Activated CD4-positive, alpha-beta T cell treated with anti-CD3 and anti-CD28 coated beads, Interleukin-2, amount 50 U/mL, for 1 hour (primary cell): ENCODE data around the gene ZBBX.
"Not testable (repeated sequence)": the region's sequence is repeated elsewhere in the genome, so short reads cannot be mapped to it uniquely, and the experiment has no call there.

Source experiments
- DNase-seq: peaks from one replicate; pipeline ENCODE4 v3.0.0-alpha.2; 2020

ZBBX gene

GRCh38 chr3:167380004-167380689, at the start of gene ZBBX:
ZBBX (minus strand) TSS chr3:167380297; CDS start chr3:167372901, 7,396 bp downstream.
- peak; percentile 82 for DNase-seq

- not testable (repeated sequence) for DNase-seq
Observed at GRCh38 chr3:167426962-167427361, 46.9 kb upstream of the ZBBX start.

GRCh38 chr3:167422396-167422795, 42.3 kb upstream of the ZBBX start:
- not testable (repeated sequence) for DNase-seq

- DNase-seq: no peak
Observed at GRCh38 chr3:167409611-167410010, 29.5 kb upstream of the ZBBX start.

GRCh38 chr3:167406876-167407492, 26.9 kb upstream of the ZBBX start:
- DNase-seq: no peak

GRCh38 chr3:167397826-167398225, 17.7 kb upstream of the ZBBX start:
- DNase-seq: no peak

- no peak for DNase-seq
Observed at GRCh38 chr3:167396075-167396474, 16.0 kb upstream of the ZBBX start.

GRCh38 chr3:167394003-167394402, 13.9 kb upstream of the ZBBX start:
- DNase-seq: no peak

GRCh38 chr3:167382155-167382554, 2.1 kb upstream of the ZBBX start:
- no peak for DNase-seq

GRCh38 chr3:167375478-167375877, 4.6 kb downstream of the ZBBX start:
- DNase-seq: no peak

GRCh38 chr3:167372138-167372537, 8.0 kb downstream of the ZBBX start:
- no peak for DNase-seq

- no peak for DNase-seq
Observed at GRCh38 chr3:167361948-167362347, 18.1 kb downstream of the ZBBX start.

GRCh38 chr3:167361306-167361705, 18.8 kb downstream of the ZBBX start:
- DNase-seq: no peak

- DNase-seq: no peak
Observed at GRCh38 chr3:167355446-167355845, 24.7 kb downstream of the ZBBX start.

GRCh38 chr3:167354751-167355150, 25.3 kb downstream of the ZBBX start:
- DNase-seq: no peak

GRCh38 chr3:167350245-167350862, 29.7 kb downstream of the ZBBX start:
- DNase-seq: no peak

- DNase-seq: no peak
Observed at GRCh38 chr3:167346171-167346570, 33.9 kb downstream of the ZBBX start.

- no peak for DNase-seq
Observed at GRCh38 chr3:167330993-167331785, 48.9 kb downstream of the ZBBX start.

GRCh38 chr3:167323572-167323971, 56.5 kb downstream of the ZBBX start:
- no peak for DNase-seq

- DNase-seq: no peak
Observed at GRCh38 chr3:167318996-167319615, 61.0 kb downstream of the ZBBX start.

- no peak for DNase-seq
Observed at GRCh38 chr3:167318306-167318705, 61.8 kb downstream of the ZBBX start.

- no peak for DNase-seq
Observed at GRCh38 chr3:167306319-167306718, 73.8 kb downstream of the ZBBX start.

GRCh38 chr3:167305340-167305890, 74.7 kb downstream of the ZBBX start:
- no peak for DNase-seq
